H1 (cell line): ENCODE results near the gene SLCO2A1. TPM values are rescaled to one million over a fixed set of nuclear protein-coding genes. Genes with fewer than 3 reads are reported as not detected.

Experiments
- CTCF ChIA-PET: fragments of 300-600 bp; sonication (Branson Sonifier 250); formaldehyde crosslinking; loops from one replicate; lab custom pipeline; 2021; ENCODE audit not compliant: partially characterized antibody; lab: Charles Lee
- POLR2A ChIA-PET: fragments of 300-600 bp; sonication (Branson Sonifier 250); formaldehyde crosslinking; loops from one replicate; lab custom pipeline; 2021; ENCODE audit warnings: inconsistent platforms; ENCODE audit not compliant: partially characterized antibody; lab: Charles Lee
- DNase-seq, 2 experiments: peaks; one replicate each; pipeline versions ENCODE4 v3.0.0 to v3.0.0-alpha.2; 2010 to 2022; ENCODE audit warnings: low spot score in 2 of 2, low read depth in 1 of 2, mixed read lengths in 1 of 2
- FAIRE-seq: peaks from 2 replicates; lab custom pipeline; 2011; peaks lifted over from hg19 to GRCh38; lab: Jason Lieb, UNC
- H2AFZ ChIP-seq: 2 replicates; pipeline ENCODE4 v1.8.1; 2012; ENCODE audit warnings: low read length, inconsistent platforms
- H2AK5ac ChIP-seq: 2 replicates; pipeline ENCODE4 v1.6.1; 2013; ENCODE audit warnings: low read depth, low read length
- H2BK120ac ChIP-seq: replicated peaks from 2 replicates; pipeline ENCODE3; 2013; ENCODE audit warnings: low read depth, low read length, inconsistent platforms
- H2BK12ac ChIP-seq: 2 replicates; pipeline ENCODE4 v1.6.1; 2013; ENCODE audit warnings: low read depth, low read length
- H2BK15ac ChIP-seq: 2 replicates; pipeline ENCODE4 v1.6.1; 2013; ENCODE audit warnings: low read length
- H2BK20ac ChIP-seq: 2 replicates; pipeline ENCODE4 v1.6.1; 2013; ENCODE audit warnings: low read length
- H2BK5ac ChIP-seq: 2 replicates; pipeline ENCODE4 v1.6.1; 2013; ENCODE audit warnings: low read depth, low read length
- H3K14ac ChIP-seq: 2 replicates; pipeline ENCODE4 v1.6.1; 2013; ENCODE audit warnings: inconsistent platforms; ENCODE audit not compliant: insufficient read length
- H3K18ac ChIP-seq: 2 replicates; pipeline ENCODE4 v1.6.1; 2013; ENCODE audit warnings: low read length; ENCODE audit errors: extremely low read depth
- H3K23ac ChIP-seq: 2 replicates; pipeline ENCODE4 v1.6.1; 2013; ENCODE audit warnings: inconsistent platforms; ENCODE audit not compliant: insufficient read length
- H3K23me2 ChIP-seq: 2 replicates; pipeline ENCODE4 v1.6.1; 2013; ENCODE audit warnings: low read depth, low read length
- H3K27ac ChIP-seq: 2 replicates; pipeline ENCODE4 v1.6.1; 2011; ENCODE audit warnings: low read depth, low read length, inconsistent platforms
- H3K27me3 ChIP-seq, 4 experiments: replicated peaks in 1 of 4; 1 replicate in 1 of 4; 2 replicates in 3 of 4; pipeline versions ENCODE4 v1.6.1 to v1.8.1; 2011 to 2013; ENCODE audit warnings: low read length in 3 of 4, mild to moderate bottlenecking in 3 of 4, inconsistent platforms in 2 of 4, mixed read lengths in 2 of 4, moderate library complexity in 1 of 4; ENCODE audit not compliant: control insufficient read depth in 3 of 4, insufficient read depth in 3 of 4; ENCODE audit errors: extremely low read depth in 1 of 4
- H3K36me3 ChIP-seq, 4 experiments: 2 replicates each; pipeline versions ENCODE4 v1.6.1 to v1.8.1; 2011 to 2013; ENCODE audit warnings: mild to moderate bottlenecking in 4 of 4, low read length in 3 of 4, moderate library complexity in 2 of 4, control low read depth in 1 of 4, inconsistent platforms in 1 of 4; ENCODE audit not compliant: insufficient read depth in 4 of 4, control insufficient read depth in 2 of 4
- H3K4ac ChIP-seq: replicated peaks from 2 replicates; pipeline ENCODE3; 2013; ENCODE audit warnings: low read length, low read depth, mixed read lengths, inconsistent platforms; ENCODE audit not compliant: insufficient read length
- H3K4me1 ChIP-seq, 4 experiments: replicated peaks in 1 of 4; 1 replicate in 1 of 4; 2 replicates in 3 of 4; pipeline versions ENCODE4 v1.6.1 to v1.8.1; 2011 to 2013; ENCODE audit warnings: low read length in 3 of 4, inconsistent platforms in 2 of 4, mixed read lengths in 1 of 4; ENCODE audit not compliant: insufficient read depth in 4 of 4, control insufficient read depth in 3 of 4
- H3K4me2 ChIP-seq, 2 experiments: 2 replicates each; pipeline versions ENCODE4 v1.6.1 to v1.8.1; 2011 to 2013; ENCODE audit warnings: low read depth in 2 of 2, low read length in 2 of 2, control low read depth in 1 of 2, inconsistent platforms in 1 of 2, mild to moderate bottlenecking in 1 of 2; ENCODE audit not compliant: insufficient read depth in 1 of 2
- H3K4me3 ChIP-seq, 4 experiments: fragments of 200-600, 300-600 bp in 1 of 4; sonication (generic), shearing (Covaris generic), sonication (Bioruptor Twin) in 1 of 4; 2 replicates each; pipeline versions ENCODE4 v1.5.1 to v1.8.1; 2011 to 2016; ENCODE audit warnings: low read length in 4 of 4, low read depth in 3 of 4, control low read depth in 2 of 4, inconsistent platforms in 2 of 4, mild to moderate bottlenecking in 2 of 4, mixed read lengths in 1 of 4, moderate library complexity in 1 of 4; ENCODE audit not compliant: insufficient read depth in 2 of 4; ENCODE audit errors: extremely low read depth in 1 of 4
- H3K56ac ChIP-seq: replicated peaks from 2 replicates; pipeline ENCODE3; 2013; ENCODE audit warnings: low read depth, mild to moderate bottlenecking, mixed read lengths, low read length, inconsistent platforms; ENCODE audit not compliant: insufficient read length
- H3K79me1 ChIP-seq: 2 replicates; pipeline ENCODE4 v1.6.1; 2013; ENCODE audit warnings: low read depth, low read length, control low read depth
- H3K79me2 ChIP-seq, 2 experiments: 2 replicates each; pipeline versions ENCODE4 v1.6.1 to v1.8.1; 2012 to 2013; ENCODE audit warnings: low read length in 2 of 2, mild to moderate bottlenecking in 2 of 2, inconsistent platforms in 1 of 2; ENCODE audit not compliant: insufficient read depth in 2 of 2, control insufficient read depth in 1 of 2
- H3K9ac ChIP-seq, 4 experiments: replicated peaks in 1 of 4; 1 replicate in 1 of 4; 2 replicates in 3 of 4; pipeline versions ENCODE4 v1.6.1 to v1.8.1; 2011 to 2013; ENCODE audit warnings: low read depth in 3 of 4, low read length in 3 of 4, control low read depth in 2 of 4, mild to moderate bottlenecking in 2 of 4, moderate library complexity in 2 of 4, inconsistent platforms in 1 of 4; ENCODE audit errors: extremely low read depth in 1 of 4
- H3K9me3 ChIP-seq, 2 experiments: 2 replicates each; pipeline versions ENCODE4 v1.6.1 to v1.8.1; 2012 to 2013; ENCODE audit warnings: mild to moderate bottlenecking in 2 of 2, moderate library complexity in 2 of 2, control low read depth in 1 of 2, inconsistent platforms in 1 of 2, low read depth in 1 of 2, low read length in 1 of 2, mixed read lengths in 1 of 2; ENCODE audit not compliant: insufficient read depth in 2 of 2
- H4K20me1 ChIP-seq, 2 experiments: replicated peaks in 1 of 2; 2 replicates each; pipeline versions ENCODE3 to v1.8.1; 2011 to 2013; ENCODE audit warnings: inconsistent platforms in 2 of 2, low read length in 2 of 2, mild to moderate bottlenecking in 1 of 2; ENCODE audit not compliant: insufficient read depth in 2 of 2, control insufficient read depth in 1 of 2
- H4K5ac ChIP-seq: 2 replicates; pipeline ENCODE4 v1.6.1; 2013; ENCODE audit warnings: low read length, low read depth, mixed read lengths, inconsistent platforms; ENCODE audit not compliant: insufficient read length
- H4K8ac ChIP-seq: 2 replicates; pipeline ENCODE4 v1.8.0; 2013; ENCODE audit warnings: mild to moderate bottlenecking, moderate library complexity, low read length, inconsistent platforms; ENCODE audit not compliant: insufficient read depth; ENCODE audit errors: extremely low read depth
- H4K91ac ChIP-seq: replicated peaks from 2 replicates; pipeline ENCODE3; 2013; ENCODE audit warnings: low read length, mixed read lengths, inconsistent platforms; ENCODE audit not compliant: insufficient read length
- CHD2 ChIP-seq: IDR thresholded peaks from 2 replicates; pipeline ENCODE4 v1.6.1; 2012; ENCODE audit warnings: low read length, improper control_type of control experiment
- HDAC2 ChIP-seq, 2 experiments: fragments of 300-600 bp in 1 of 2; sonication (generic) in 1 of 2; IDR thresholded peaks; 2 replicates each; pipeline ENCODE4 v1.6.1; 2011 to 2012; ENCODE audit warnings: low read depth in 2 of 2, low read length in 2 of 2, mild to moderate bottlenecking in 2 of 2, moderate library complexity in 2 of 2, borderline replicate concordance in 1 of 2, inconsistent platforms in 1 of 2
- JUND ChIP-seq: IDR thresholded peaks from 2 replicates; pipeline ENCODE4 v1.6.1; 2011; ENCODE audit warnings: mild to moderate bottlenecking, improper control_type of control experiment, low read length
- KDM5A ChIP-seq: fragments of 200-600 bp; IDR thresholded peaks from 2 replicates; pipeline ENCODE4 v1.7.1; 2012; ENCODE audit warnings: mild to moderate bottlenecking, low read length, inconsistent platforms, mixed read lengths
- TAF7 ChIP-seq: optimal IDR thresholded peaks from 2 replicates; pipeline ENCODE3; 2011; ENCODE audit warnings: low read depth, mild to moderate bottlenecking, inconsistent platforms, low read length, moderate library complexity, borderline replicate concordance
- TCF12 ChIP-seq: IDR thresholded peaks from 2 replicates; pipeline ENCODE4 v1.6.1; 2011; ENCODE audit warnings: low read depth, mild to moderate bottlenecking, low read length
- TEAD4 ChIP-seq: IDR thresholded peaks from 2 replicates; pipeline ENCODE4 v1.6.1; 2012; ENCODE audit warnings: low read depth, low read length, inconsistent platforms, mixed read lengths
- ZNF274 ChIP-seq: IDR thresholded peaks from 2 replicates; pipeline ENCODE4 v1.7.0; 2012; ENCODE audit warnings: low read length, borderline replicate concordance; ENCODE audit errors: extremely low read depth
- WGBS, 2 experiments: shearing (Covaris generic) in 1 of 2; methylation state at CpG; one replicate each; pipeline versions ENCODE4 v1.1.6 to v1.1.7; 2013 to 2015; ENCODE audit warnings: low lambda C conversion rate in 2 of 2, mixed read lengths in 2 of 2, inconsistent platforms in 1 of 2, low coverage in 1 of 2, missing lambda C conversion rate in 1 of 2; ENCODE audit not compliant: insufficient replicate concordance in 2 of 2, insufficient coverage in 1 of 2, insufficient read length in 1 of 2; ENCODE audit errors: extremely low coverage in 1 of 2, missing lambda C conversion rate in 1 of 2; 5-methylcytosine and 5-hydroxymethylcytosine counted together
- polyA plus RNA-seq, 7 experiments: library from polyadenylated mRNA; depleted of rRNA in 3 of 7; stranded (reverse) in 5 of 7; unstranded in 2 of 7; fragments of >200 nt in 5 of 7; fragments of 200-250 nt in 2 of 7; gene quantifications; 1 replicate in 5 of 7; 2 replicates in 1 of 7; 4 replicates in 1 of 7; pipeline versions ENCODE4 v1.2.1 to v1.2.3, GENCODE V29; 2011 to 2013; ENCODE audit warnings: missing spikeins in 2 of 7, mixed read lengths in 2 of 7
- total RNA-seq: library from RNA; stranded (reverse); fragmentation: NEBNext Ultra II Directional; extraction: Animal tissue kit (Norgen Biotek cat#: 25700); gene quantifications from 2 replicates; pipeline ENCODE4 v1.2.1, GENCODE V29; 2021
- TF ChIP-seq, protein P1 (sequence below): IDR thresholded peaks from 2 replicates; pipeline ENCODE4 v1.6.1; 2012; ENCODE audit warnings: inconsistent platforms
- TF ChIP-seq, protein P2 (sequence below), 3 experiments: IDR thresholded peaks; 1 replicate in 2 of 3; 2 replicates in 1 of 3; pipeline versions ENCODE4 v1.5.1 to v1.6.1; 2011; ENCODE audit warnings: low read length in 3 of 3, mild to moderate bottlenecking in 3 of 3, inconsistent platforms in 2 of 3, low read depth in 1 of 3, moderate library complexity in 1 of 3; ENCODE audit not compliant: insufficient read depth in 1 of 3; ENCODE audit errors: control extremely low read depth in 1 of 3

The SLCO2A1 gene
- total and polyA plus RNA-seq, 2 of the 8 experiments (the other 6 are each of a cell fraction or from before 2014, with no cell fraction given): 1.1 to 2.3 TPM

GRCh38 chr3:134054231-134054630 is 24.5 kb upstream of the SLCO2A1 start:
- Histone ChIP-seq H2BK12ac (no peak overlapping the region), H4K20me1 (no peaks in the 10 kb centered on the region), H3K9ac (no peak overlapping the region), H2AFZ (no peak overlapping the region), H4K8ac (no peak overlapping the region), H3K4ac (no peak overlapping the region), H2BK15ac (no peak overlapping the region), H3K18ac (no peak overlapping the region), H3K4me2 (no peak overlapping the region), H2BK20ac (no peak overlapping the region), H4K91ac (no peak overlapping the region), H3K4me1 (no peaks in the 10 kb centered on the region), H3K9me3 (no peaks in the 10 kb centered on the region), H3K79me1 (no peaks in the 10 kb centered on the region), H3K23me2 (peaks cover 5% of the 10 kb centered on the region; the same call in 1 of the 2 replicates), H3K79me2 (no peaks in the 10 kb centered on the region), H4K5ac (no peak overlapping the region), H3K14ac (no peak overlapping the region), H3K56ac (no peak overlapping the region), H2AK5ac (no peak overlapping the region), H3K27ac (no peak overlapping the region), H3K36me3 (no peaks in the 10 kb centered on the region), H3K27me3 (no peaks in the 10 kb centered on the region), H3K4me3 (no peak overlapping the region), H3K23ac (no peak overlapping the region), H2BK5ac (no peak overlapping the region), H2BK120ac (no peak overlapping the region)
- ChIA-PET POLR2A (no interaction called here), CTCF (interaction anchor here (0.8 to 1.0 kb wide), 2 partner anchors 13 to 102 kb away, joined by 3 read pairs; no protein-coding TSS in a partner anchor)
- WGBS, 2 experiments: 91% methylated on average over 3 of the region's 5 CpGs; no CpG with 5 or more reads in 1 of the 2 experiments
- DNase-seq: no peak
- no peak for FAIRE-seq
- TF ChIP-seq ZNF274: no peak
- no peak for TF ChIP-seq JUND
- TF ChIP-seq KDM5A: no peak
- no peak for TF ChIP-seq CHD2
- TF ChIP-seq TAF7: no peak
- TF ChIP-seq, protein P1, sequence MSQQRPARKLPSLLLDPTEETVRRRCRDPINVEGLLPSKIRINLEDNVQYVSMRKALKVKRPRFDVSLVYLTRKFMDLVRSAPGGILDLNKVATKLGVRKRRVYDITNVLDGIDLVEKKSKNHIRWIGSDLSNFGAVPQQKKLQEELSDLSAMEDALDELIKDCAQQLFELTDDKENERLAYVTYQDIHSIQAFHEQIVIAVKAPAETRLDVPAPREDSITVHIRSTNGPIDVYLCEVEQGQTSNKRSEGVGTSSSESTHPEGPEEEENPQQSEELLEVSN: no peak; the same call in 1 of the 2 replicates
- no peak for TF ChIP-seq TEAD4
- TF ChIP-seq TCF12: no peak
- TF ChIP-seq, protein P2, sequence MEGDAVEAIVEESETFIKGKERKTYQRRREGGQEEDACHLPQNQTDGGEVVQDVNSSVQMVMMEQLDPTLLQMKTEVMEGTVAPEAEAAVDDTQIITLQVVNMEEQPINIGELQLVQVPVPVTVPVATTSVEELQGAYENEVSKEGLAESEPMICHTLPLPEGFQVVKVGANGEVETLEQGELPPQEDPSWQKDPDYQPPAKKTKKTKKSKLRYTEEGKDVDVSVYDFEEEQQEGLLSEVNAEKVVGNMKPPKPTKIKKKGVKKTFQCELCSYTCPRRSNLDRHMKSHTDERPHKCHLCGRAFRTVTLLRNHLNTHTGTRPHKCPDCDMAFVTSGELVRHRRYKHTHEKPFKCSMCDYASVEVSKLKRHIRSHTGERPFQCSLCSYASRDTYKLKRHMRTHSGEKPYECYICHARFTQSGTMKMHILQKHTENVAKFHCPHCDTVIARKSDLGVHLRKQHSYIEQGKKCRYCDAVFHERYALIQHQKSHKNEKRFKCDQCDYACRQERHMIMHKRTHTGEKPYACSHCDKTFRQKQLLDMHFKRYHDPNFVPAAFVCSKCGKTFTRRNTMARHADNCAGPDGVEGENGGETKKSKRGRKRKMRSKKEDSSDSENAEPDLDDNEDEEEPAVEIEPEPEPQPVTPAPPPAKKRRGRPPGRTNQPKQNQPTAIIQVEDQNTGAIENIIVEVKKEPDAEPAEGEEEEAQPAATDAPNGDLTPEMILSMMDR (IDR thresholded peaks at IDR 0.05; ENCODE audit: control extremely low read depth in 1 of 3, insufficient read depth in 1 of 3, low read depth in 1 of 3, low read length in 3 of 3): no peak
- no peak for TF ChIP-seq HDAC2 (IDR thresholded peaks at IDR 0.05; ENCODE audit: borderline replicate concordance in 1 of 2, low read depth in 2 of 2, low read length in 2 of 2)
